ENCODE results near the gene IL1RAPL2. TPM values are rescaled to one million over a fixed set of nuclear protein-coding genes. Genes with fewer than 3 reads are reported as not detected.
A peak's percentile ranks its signal among the peaks of the same experiment; 100 is the strongest.

Gene IL1RAPL2
- total RNA-seq, 4 donors from 2014 or later: not detected

GRCh38 chrX:104712515-104712914 lies 146.5 kb downstream of the IL1RAPL2 start:
- intact Hi-C loops (cut with DNase I): no loop called here
- H3K9me3 ChIP-seq: no peaks in the 10 kb centered on the region
- no peaks in the 10 kb centered on the region for H3K4me1 ChIP-seq
- H3K36me3 ChIP-seq: no peaks in the 10 kb centered on the region
- WGBS, 2 donors: 10 to 39% methylated on average over 1 of the region's 1 CpG
- DNase-seq: no peak
- H3K27ac ChIP-seq: no peak overlapping the region
- no peak overlapping the region for H3K4me3 ChIP-seq (replicated peaks in 1 of 3)
- no peak for TF ChIP-seq POLR2A (IDR thresholded peaks at IDR 0.05)
- TF ChIP-seq CTCF (IDR thresholded peaks at IDR 0.05): peak in 1 of 6 experiments; percentile 12
- no peaks in the 10 kb centered on the region for H3K27me3 ChIP-seq

- H3K9me3 ChIP-seq: no peaks in the 10 kb centered on the region
- intact Hi-C loops (cut with DNase I): no loop called here
- TF ChIP-seq CTCF (IDR thresholded peaks at IDR 0.05): no peak
- no peak for TF ChIP-seq POLR2A (IDR thresholded peaks at IDR 0.05)
- 71 to 72% methylated on average over 3 of the region's 3 CpGs for whole genome bisulfite sequencing, 2 donors
- H3K4me3 ChIP-seq (replicated peaks in 1 of 3): no peak overlapping the region
- H3K27ac ChIP-seq: no peak overlapping the region
- H3K4me1 ChIP-seq: no peaks in the 10 kb centered on the region
- no peaks in the 10 kb centered on the region for H3K36me3 ChIP-seq
- no peaks in the 10 kb centered on the region for H3K27me3 ChIP-seq
- DNase-seq: no peak
Observed at GRCh38 chrX:104721854-104722253, 155.9 kb downstream of the IL1RAPL2 start.

- DNase-seq: no peak
- intact Hi-C loops (cut with DNase I): no loop called here
- Histone ChIP-seq H3K36me3 (no peaks in the 10 kb centered on the region), H3K9me3 (no peaks in the 10 kb centered on the region), H3K27me3 (no peaks in the 10 kb centered on the region), H3K4me1 (no peaks in the 10 kb centered on the region), H3K27ac (no peak overlapping the region), H3K4me3 (replicated peaks in 1 of 3) (no peak overlapping the region)
- TF ChIP-seq CTCF (IDR thresholded peaks at IDR 0.05) (no peak), POLR2A (IDR thresholded peaks at IDR 0.05) (no peak)
- 71 to 79% methylated on average over 3 of the region's 3 CpGs for WGBS, 2 donors
Observed at GRCh38 chrX:104728456-104728855, 162.5 kb downstream of the IL1RAPL2 start.

- H3K4me3 ChIP-seq (replicated peaks in 1 of 3): no peak overlapping the region
- H3K9me3 ChIP-seq: no peaks in the 10 kb centered on the region
- H3K36me3 ChIP-seq: no peaks in the 10 kb centered on the region
- H3K27ac ChIP-seq: no peak overlapping the region
- TF ChIP-seq CTCF (IDR thresholded peaks at IDR 0.05): no peak
- TF ChIP-seq POLR2A (IDR thresholded peaks at IDR 0.05): no peak
- H3K27me3 ChIP-seq: no peaks in the 10 kb centered on the region
- no peaks in the 10 kb centered on the region for H3K4me1 ChIP-seq
- DNase-seq: no peak
- intact Hi-C loops (cut with DNase I): no loop called here
Observed at GRCh38 chrX:104742355-104742754, 176.4 kb downstream of the IL1RAPL2 start.

- DNase-seq: no peak
- H3K27ac ChIP-seq: no peak overlapping the region
- WGBS, 2 donors: 63 to 73% methylated on average over 1 of the region's 1 CpG
- no peak for TF ChIP-seq CTCF (IDR thresholded peaks at IDR 0.05)
- TF ChIP-seq POLR2A (IDR thresholded peaks at IDR 0.05): no peak
- H3K4me1 ChIP-seq: no peaks in the 10 kb centered on the region
- H3K4me3 ChIP-seq (replicated peaks in 1 of 3): no peak overlapping the region
- intact Hi-C loops (cut with DNase I): no loop called here
- no peaks in the 10 kb centered on the region for H3K9me3 ChIP-seq
- no peaks in the 10 kb centered on the region for H3K36me3 ChIP-seq
- no peaks in the 10 kb centered on the region for H3K27me3 ChIP-seq
Observed at GRCh38 chrX:104745152-104745551, 179.2 kb downstream of the IL1RAPL2 start.

Measured in thyroid gland (tissue), 4 donors.